AG20443 (cell line): ENCODE results near the gene ABCB1.
"Not testable (repeated sequence)": the region's sequence is repeated elsewhere in the genome, so short reads cannot be mapped to it uniquely, and the experiment has no call there.

ENCODE experiments used
- DNase-seq: peaks from one replicate; pipeline ENCODE4 v3.0.0; 2012; ENCODE audit warnings: low spot score, mixed read lengths

The ABCB1 gene

DNA sequence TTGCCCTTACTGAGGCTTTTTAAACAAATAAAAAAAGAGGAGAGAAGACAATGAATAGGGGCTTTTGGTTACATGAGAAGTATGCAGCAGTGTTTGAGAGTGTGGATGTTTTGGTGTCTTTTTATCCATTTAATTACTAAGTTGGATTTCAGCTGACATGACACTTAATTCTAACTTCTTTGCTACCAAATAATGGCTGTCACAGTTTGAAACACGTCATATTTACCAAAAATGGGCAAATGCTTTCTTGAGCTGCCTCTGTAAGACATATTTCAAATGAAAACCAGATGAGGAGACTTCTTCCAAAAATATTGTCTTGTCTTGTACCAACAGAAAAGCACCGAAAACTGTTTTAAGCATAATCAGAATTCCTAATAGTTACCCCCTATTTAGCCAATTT is 129.2 kb downstream of the ABCB1 start:
- no peak for DNase-seq

DNA sequence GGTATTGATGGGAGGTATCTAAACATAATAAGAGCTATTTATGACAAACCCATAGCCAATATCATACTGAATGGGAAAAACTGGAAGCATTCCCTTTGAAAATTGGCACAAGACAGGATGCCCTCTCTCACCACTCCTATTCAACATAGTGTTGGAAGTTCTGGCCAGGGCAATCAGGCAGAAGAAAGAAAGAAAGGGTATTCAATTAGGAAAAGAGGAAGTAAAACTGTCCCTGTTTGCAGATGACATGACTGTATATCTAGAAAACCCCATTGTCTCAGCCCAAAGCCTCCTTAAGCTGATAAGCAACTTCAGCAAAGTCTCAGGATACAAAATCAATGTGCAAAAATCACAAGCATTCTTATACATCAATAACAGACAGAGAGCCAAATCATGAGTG is 131.5 kb downstream of the ABCB1 start:
- DNase-seq, result not testable (repeated sequence)

DNA sequence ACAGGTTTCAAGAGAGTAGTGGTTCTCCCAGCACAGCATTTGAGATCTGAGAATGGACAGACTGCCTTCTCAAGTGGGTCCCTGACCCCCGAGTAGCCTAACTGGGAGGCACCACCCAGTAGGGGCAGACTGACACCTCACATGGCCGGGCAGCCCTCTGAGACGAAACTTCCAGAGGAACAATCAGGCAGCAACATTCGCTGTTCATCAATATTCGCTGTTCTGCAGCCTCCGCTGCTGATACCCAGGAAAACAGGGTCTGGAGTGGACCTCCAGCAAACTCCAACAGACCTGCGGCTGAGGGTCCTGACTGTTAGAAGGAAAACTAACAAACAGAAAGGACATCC is 135.2 kb downstream of the ABCB1 start:
- DNase-seq, result not testable (repeated sequence)

DNA sequence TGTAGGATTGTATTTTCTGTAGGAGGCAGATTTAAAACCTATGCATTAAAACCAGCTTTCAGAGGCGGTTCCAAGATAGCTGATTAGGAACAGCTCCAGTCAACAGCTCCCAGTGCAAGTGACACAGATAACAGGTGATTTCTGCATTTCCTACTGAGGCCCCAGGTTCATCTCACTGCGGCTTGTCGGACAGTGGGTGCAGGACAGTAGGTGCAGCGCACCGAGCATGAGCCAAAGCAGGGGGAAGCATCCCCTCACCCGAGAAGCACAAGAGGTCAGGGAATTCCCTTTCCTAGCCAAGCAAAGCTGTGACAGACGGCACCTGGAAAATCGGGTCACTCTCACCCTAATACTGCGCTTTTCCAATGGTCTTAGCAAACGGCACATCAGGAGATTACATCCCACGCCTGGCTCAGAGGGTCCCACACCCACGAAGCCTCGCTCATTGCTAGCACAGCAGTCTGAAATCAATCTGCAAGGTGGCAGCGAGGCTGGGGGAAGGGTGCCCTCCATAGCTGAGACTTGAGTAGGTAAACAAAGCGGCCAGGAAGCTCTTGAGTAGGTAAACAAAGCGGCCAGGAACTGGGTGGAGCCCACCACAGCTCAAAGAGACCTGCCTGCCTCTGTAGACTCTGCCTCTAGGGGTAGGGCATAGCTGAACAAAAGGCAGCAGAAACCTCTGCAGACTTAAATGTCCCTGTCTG is 135.7 kb downstream of the ABCB1 start:
- DNase-seq, result not testable (repeated sequence)

DNA sequence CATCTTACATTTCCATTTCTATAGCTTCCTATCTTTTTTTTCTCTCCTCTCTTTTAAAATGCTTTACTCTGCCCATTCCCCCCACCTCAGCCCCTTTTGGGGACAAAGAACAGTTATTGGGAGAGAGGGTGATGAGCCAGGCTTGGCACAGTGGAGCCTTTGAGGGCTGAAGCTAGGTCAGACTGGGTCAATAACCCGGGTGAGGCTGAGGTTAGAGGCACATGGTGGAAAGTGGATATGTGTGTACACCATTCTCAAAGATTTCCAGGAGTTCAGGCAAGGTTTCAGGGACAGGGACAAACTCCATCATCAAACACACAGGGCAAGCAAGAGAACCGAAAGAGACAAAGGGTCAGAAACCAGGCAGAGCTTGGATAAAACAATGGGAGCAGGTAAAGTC is 136.7 kb downstream of the ABCB1 start:
- no peak for DNase-seq

DNA sequence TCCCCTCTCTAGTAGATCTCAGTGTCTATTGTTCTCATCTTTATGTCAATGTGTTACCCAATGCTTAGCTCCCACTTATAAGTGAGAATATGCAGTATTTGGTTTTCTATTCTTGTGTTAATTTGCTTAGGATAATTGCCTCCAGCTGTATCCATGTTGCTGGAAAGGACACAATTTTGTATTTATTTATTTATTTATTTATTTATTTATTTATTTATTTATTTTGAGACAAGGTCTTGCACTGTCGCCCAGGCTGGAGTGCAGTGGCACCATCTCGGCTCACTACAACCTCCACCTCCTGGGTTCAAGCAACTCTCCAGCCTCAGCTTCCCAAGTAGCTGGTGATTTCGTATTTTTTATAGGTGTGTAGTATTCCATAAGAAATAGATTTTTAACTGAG is 140.2 kb downstream of the ABCB1 start:
- DNase-seq, result not testable (repeated sequence)

DNA sequence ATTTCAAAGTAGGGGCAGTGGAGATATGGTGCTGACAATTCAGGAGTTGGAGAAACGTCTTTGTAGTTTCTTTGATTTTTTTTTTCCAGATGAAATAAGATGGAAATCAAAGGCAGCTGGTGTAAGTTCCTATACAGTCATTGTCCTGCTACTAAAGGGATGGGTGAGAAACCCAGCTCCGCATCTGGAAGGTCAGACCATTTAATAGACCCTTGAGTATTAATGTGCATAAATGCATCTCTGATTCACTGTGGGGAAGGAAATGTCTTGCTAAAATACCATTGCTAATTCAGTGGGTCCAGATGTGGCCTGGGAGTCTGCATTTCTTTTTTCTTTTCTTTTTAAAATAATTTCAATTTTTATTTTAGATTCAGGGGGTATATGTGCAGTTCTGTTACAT is 140.7 kb downstream of the ABCB1 start:
- DNase-seq, result no peak

DNA sequence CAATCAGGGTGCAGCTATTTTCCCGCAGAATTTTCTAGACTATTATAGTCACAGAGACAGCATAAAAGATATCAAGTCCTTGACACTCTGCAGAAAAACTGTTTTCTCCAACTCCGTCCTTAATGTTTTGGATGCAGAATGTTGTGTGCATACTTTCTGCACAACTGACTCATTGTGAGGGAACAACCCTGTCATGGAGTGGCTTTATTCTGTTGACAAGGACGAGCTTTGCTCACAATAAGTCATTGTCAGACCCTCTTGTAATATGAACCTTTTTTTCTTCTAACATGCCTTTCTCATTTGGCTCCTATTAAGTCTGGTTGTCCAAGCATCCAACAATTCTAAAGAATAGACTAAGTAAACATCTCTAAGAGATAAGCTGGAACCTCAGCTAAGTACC is 142.5 kb downstream of the ABCB1 start:
- no peak for DNase-seq

DNA sequence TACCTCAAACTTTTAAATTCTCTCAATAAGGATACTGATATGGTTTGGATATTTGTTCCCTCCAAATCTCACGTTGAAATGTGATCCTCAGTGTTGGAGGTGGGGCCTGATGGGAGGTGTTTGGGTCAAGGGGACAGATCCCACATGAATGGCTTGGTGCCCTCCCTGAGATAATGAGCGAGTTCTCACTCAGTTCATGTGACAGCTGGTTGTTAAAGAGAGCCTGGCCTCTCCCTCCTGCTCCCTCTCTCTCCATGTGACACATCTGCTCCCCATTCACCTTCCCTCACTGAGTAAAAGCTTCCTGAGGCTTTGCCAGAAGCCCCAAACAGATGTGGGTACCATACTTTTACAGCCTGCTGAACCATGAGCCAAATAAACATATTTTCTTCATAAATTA is 144.4 kb downstream of the ABCB1 start:
- no peak for DNase-seq
